ENCODE data around the gene HSCB.
"Not testable (repeated sequence)": the region's sequence is repeated elsewhere in the genome, so short reads cannot be mapped to it uniquely, and the experiment has no call there.

The HSCB gene

GRCh38 chr22:28805426-28805825 is 63.6 kb downstream of the HSCB start:
- DNase-seq; in situ Hi-C loops (cut with MboI; ENCODE audit: low pct_unique_long_range_greater_than_20kb, low sequenced_read_pairs): not testable (repeated sequence)
